IMR-90 (cell line): ENCODE results near the gene MTMR11. TPM values are rescaled to one million over a fixed set of nuclear protein-coding genes. Genes with fewer than 3 reads are reported as not detected.

Experiments
- ATAC-seq: fragments of 200-7000 bp; cut with Tn5 transposase; 2 replicates; pipeline ENCODE4 v1.9.1; 2020; ENCODE audit warnings: low read depth, mild to moderate bottlenecking, moderate library complexity
- BruUV-seq: library from RNA; stranded (reverse); fragments of 400-500 nt; replicated peaks from 2 replicates; lab custom pipeline; 2021; lab: Mats Ljungman, UMichigan
- CTCF ChIA-PET: fragments of 300-600 bp; formaldehyde crosslinking; extraction: SDS; loops from one replicate; lab custom pipeline; 2021; ENCODE audit warnings: antibody characterized with exemption; lab: Yijun Ruan, JAX
- POLR2A ChIA-PET: fragments of 300-600 bp; sonication (Branson Sonifier 250); formaldehyde crosslinking; loops from one replicate; lab custom pipeline; 2022; ENCODE audit warnings: antibody characterized with exemption; ENCODE audit not compliant: unreplicated experiment; lab: Charles Lee
- DNase-seq: peaks from one replicate; pipeline ENCODE4 v3.0.0; 2013
- H2AFZ ChIP-seq: replicated peaks from 2 replicates; pipeline ENCODE3; 2013; ENCODE audit warnings: low read length, mild to moderate bottlenecking; ENCODE audit not compliant: poor library complexity
- H2AK5ac ChIP-seq: 2 replicates; pipeline ENCODE4 v1.6.1; 2013; ENCODE audit warnings: low read depth, low read length, inconsistent platforms
- H2AK9ac ChIP-seq: replicated peaks from 2 replicates; pipeline ENCODE3; 2013; ENCODE audit warnings: mild to moderate bottlenecking, low read depth, low read length, moderate library complexity; ENCODE audit not compliant: poor library complexity
- H2BK120ac ChIP-seq: 2 replicates; pipeline ENCODE4 v1.6.1; 2013; ENCODE audit warnings: low read depth, low read length, inconsistent platforms
- H2BK15ac ChIP-seq: 3 replicates; pipeline ENCODE4 v1.6.1; 2013; ENCODE audit warnings: low read depth, low read length, inconsistent platforms
- H2BK20ac ChIP-seq: 2 replicates; pipeline ENCODE4 v1.6.1; 2013; ENCODE audit warnings: low read depth, mild to moderate bottlenecking, inconsistent platforms, low read length, moderate library complexity
- H2BK5ac ChIP-seq: 2 replicates; pipeline ENCODE4 v1.6.1; 2013; ENCODE audit warnings: mild to moderate bottlenecking, low read depth, low read length, inconsistent platforms; ENCODE audit not compliant: poor library complexity, severe bottlenecking
- H3K14ac ChIP-seq: replicated peaks from 2 replicates; pipeline ENCODE4 v1.6.1; 2013; ENCODE audit warnings: low read depth, low read length, inconsistent platforms
- H3K18ac ChIP-seq: 2 replicates; pipeline ENCODE4 v1.6.1; 2013; ENCODE audit warnings: low read depth, low read length, control low read depth
- H3K23ac ChIP-seq: 2 replicates; pipeline ENCODE4 v1.6.1; 2013; ENCODE audit warnings: low read depth, low read length, inconsistent platforms
- H3K27ac ChIP-seq: 2 replicates; pipeline ENCODE4 v1.5.1; 2013; ENCODE audit warnings: mild to moderate bottlenecking, control low read depth, low read length; ENCODE audit not compliant: insufficient read depth
- H3K27me3 ChIP-seq: 2 replicates; pipeline ENCODE4 v1.6.1; 2013; ENCODE audit warnings: low read length; ENCODE audit not compliant: control insufficient read depth, insufficient read depth
- H3K36me3 ChIP-seq: 2 replicates; pipeline ENCODE4 v1.6.1; 2013; ENCODE audit warnings: low read length, mixed read lengths; ENCODE audit not compliant: control insufficient read depth, insufficient read depth
- H3K4ac ChIP-seq: 2 replicates; pipeline ENCODE4 v1.6.1; 2013; ENCODE audit warnings: low read depth, low read length, inconsistent platforms
- H3K4me1 ChIP-seq: 2 replicates; pipeline ENCODE4 v1.6.1; 2013; ENCODE audit warnings: low read length, mixed read lengths; ENCODE audit not compliant: control insufficient read depth, insufficient read depth
- H3K4me2 ChIP-seq: 2 replicates; pipeline ENCODE4 v1.6.1; 2013; ENCODE audit warnings: low read depth, mild to moderate bottlenecking, control low read depth, low read length, moderate library complexity
- H3K4me3 ChIP-seq: 2 replicates; pipeline ENCODE4 v1.5.1; 2013; ENCODE audit warnings: low read depth, mild to moderate bottlenecking, control low read depth, low read length, moderate library complexity; ENCODE audit not compliant: insufficient read depth
- H3K56ac ChIP-seq: 2 replicates; pipeline ENCODE4 v1.6.1; 2013; ENCODE audit warnings: low read length, inconsistent platforms; ENCODE audit not compliant: insufficient read depth; ENCODE audit errors: extremely low read depth
- H3K79me1 ChIP-seq, 2 experiments: 2 replicates each; pipeline ENCODE4 v1.6.1; 2013; ENCODE audit warnings: low read length in 2 of 2, inconsistent platforms in 1 of 2, low read depth in 1 of 2
- H3K9ac ChIP-seq: 2 replicates; pipeline ENCODE4 v1.6.1; 2013; ENCODE audit warnings: low read depth, low read length, control low read depth
- H3K9me1 ChIP-seq: 2 replicates; pipeline ENCODE4 v1.6.1; 2013; ENCODE audit warnings: low read length, inconsistent platforms; ENCODE audit not compliant: insufficient read depth
- H3K9me3 ChIP-seq: 2 replicates; pipeline ENCODE4 v1.6.1; 2013; ENCODE audit warnings: low read length; ENCODE audit not compliant: control insufficient read depth, insufficient read depth
- H4K20me1 ChIP-seq: 2 replicates; pipeline ENCODE4 v1.6.1; 2013; ENCODE audit warnings: low read length, inconsistent platforms; ENCODE audit not compliant: insufficient read depth
- H4K5ac ChIP-seq: 2 replicates; pipeline ENCODE4 v1.6.1; 2013; ENCODE audit warnings: mild to moderate bottlenecking, low read depth, low read length, control low read depth
- H4K8ac ChIP-seq, 2 experiments: 2 replicates each; pipeline ENCODE4 v1.6.1; 2013; ENCODE audit warnings: low read depth in 2 of 2, low read length in 2 of 2, control low read depth in 1 of 2, inconsistent platforms in 1 of 2
- H4K91ac ChIP-seq: 2 replicates; pipeline ENCODE4 v1.6.1; 2013; ENCODE audit warnings: low read depth, low read length, inconsistent platforms; ENCODE audit not compliant: insufficient read depth
- BHLHE40 ChIP-seq: fragments of 150-350 bp; IDR thresholded peaks from 2 replicates; pipeline ENCODE4 v1.6.1; 2016; ENCODE audit warnings: mild to moderate bottlenecking, low read depth, low read length
- CEBPB ChIP-seq: IDR thresholded peaks from 2 replicates; pipeline ENCODE4 v1.6.1; 2012; ENCODE audit warnings: low read depth, low read length, improper control_type of control experiment
- CHD1 ChIP-seq: IDR thresholded peaks from 2 replicates; pipeline ENCODE4 v1.6.1; 2012; ENCODE audit warnings: low read depth, low read length, improper control_type of control experiment
- FOS ChIP-seq: fragments of 150-350 bp; IDR thresholded peaks from 2 replicates; pipeline ENCODE4 v1.6.1; 2016; ENCODE audit warnings: low read depth, low read length
- MAFK ChIP-seq: IDR thresholded peaks from 2 replicates; pipeline ENCODE4 v1.6.1; 2012; ENCODE audit warnings: low read depth, low read length, improper control_type of control experiment
- MAZ ChIP-seq: IDR thresholded peaks from 2 replicates; pipeline ENCODE4 v1.6.1; 2012; ENCODE audit warnings: low read depth, mild to moderate bottlenecking, low read length, improper control_type of control experiment, moderate library complexity, borderline replicate concordance
- MXI1 ChIP-seq: IDR thresholded peaks from 2 replicates; pipeline ENCODE4 v1.6.1; 2012; ENCODE audit warnings: low read depth, mild to moderate bottlenecking, low read length, moderate library complexity, borderline replicate concordance
- NFE2L2 ChIP-seq: fragments of 150-350 bp; IDR thresholded peaks from 2 replicates; pipeline ENCODE4 v1.6.1; 2016; ENCODE audit warnings: low read depth, mild to moderate bottlenecking, low read length
- POLR2A ChIP-seq: IDR thresholded peaks from 2 replicates; pipeline ENCODE4 v1.6.1; 2012; ENCODE audit warnings: mild to moderate bottlenecking, low read depth, low read length
- RAD21 ChIP-seq: IDR thresholded peaks from 2 replicates; pipeline ENCODE4 v1.6.1; 2012; ENCODE audit warnings: low read length, improper control_type of control experiment
- RCOR1 ChIP-seq: IDR thresholded peaks from 2 replicates; pipeline ENCODE4 v1.6.1; 2012; ENCODE audit warnings: mild to moderate bottlenecking, low read length, improper control_type of control experiment; ENCODE audit not compliant: insufficient replicate concordance
- RFX5 ChIP-seq: IDR thresholded peaks from 2 replicates; pipeline ENCODE4 v1.8.0; 2012; ENCODE audit warnings: low read depth, mild to moderate bottlenecking, low read length, moderate library complexity
- SMC3 ChIP-seq: fragments of 150-350 bp; IDR thresholded peaks from 2 replicates; pipeline ENCODE4 v1.6.1; 2016; ENCODE audit warnings: low read depth, mild to moderate bottlenecking, antibody characterized with exemption, low read length, moderate library complexity
- WGBS, 2 experiments: methylation state at CpG; one replicate each; pipeline versions ENCODE4 v1.1.5 to v1.1.7; 2013; ENCODE audit warnings: missing lambda C conversion rate in 2 of 2; ENCODE audit not compliant: insufficient read length in 1 of 2; ENCODE audit errors: extremely low coverage in 2 of 2; 5-methylcytosine and 5-hydroxymethylcytosine counted together
- dilution Hi-C: fragments of 300-500 bp; cut with HindIII; formaldehyde crosslinking; loops from one replicate; pipeline ENCODE4 v1.14.3; 2018; ENCODE audit warnings: low sequenced_read_pairs; ENCODE audit not compliant: unreplicated experiment
- in situ Hi-C: fragments of 300-500 bp; cut with MboI; formaldehyde crosslinking; loops from 3 replicates; pipeline ENCODE4 v1.14.3; 2019; ENCODE audit warnings: low sequenced_read_pairs, inconsistent platforms, mixed read lengths
- intact Hi-C: fragments of 100-400 bp; cut with micrococcal nuclease; formaldehyde crosslinking; loops from 2 replicates; pipeline ENCODE4 v1.10.0; 2022
- polyA plus RNA-seq, 3 experiments: library from polyadenylated mRNA; depleted of rRNA; stranded (reverse); fragments of >200 nt; gene quantifications; 2 replicates each; pipeline ENCODE4 v1.2.3, GENCODE V29; 2012; ENCODE audit warnings: low replicate concordance in 1 of 3
- total RNA-seq: library from RNA; depleted of rRNA; stranded (reverse); fragments of >200 nt; gene quantifications from 2 replicates; pipeline ENCODE4 v1.2.3, GENCODE V29; 2012
- TF ChIP-seq, protein P1 (sequence below): fragments of 150-350 bp; IDR thresholded peaks from 2 replicates; pipeline ENCODE4 v1.6.1; 2017; ENCODE audit warnings: mild to moderate bottlenecking, antibody characterized with exemption, low read length, low read depth
- TF ChIP-seq, protein P2 (sequence below): fragments of 150-350 bp; IDR thresholded peaks from 2 replicates; pipeline ENCODE4 v1.6.1; 2016; ENCODE audit warnings: low read depth, mild to moderate bottlenecking, low read length, moderate library complexity, borderline replicate concordance

MTMR11 gene
- total and polyA plus RNA-seq, 2 of the 4 experiments (the other 2 are of a cell fraction), result 2.0 to 14.6 TPM

DNA sequence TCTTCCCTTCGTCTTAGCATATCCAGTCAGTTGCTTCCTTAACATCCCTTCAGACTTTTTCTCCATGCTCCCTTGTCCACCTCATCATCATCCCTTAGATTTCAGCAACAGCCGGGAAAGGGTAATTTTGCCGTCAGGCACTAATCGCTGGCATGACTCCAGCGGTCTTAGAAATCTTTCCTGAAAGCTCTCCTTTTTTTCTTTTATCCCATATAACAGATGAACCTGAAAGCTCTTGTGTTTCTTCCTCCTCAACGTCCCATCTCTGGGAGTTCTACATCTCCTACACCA is 47.7 kb downstream of the MTMR11 start (continued):
- no peak for TF ChIP-seq BHLHE40
- no peak for TF ChIP-seq MXI1
- TF ChIP-seq RFX5, result no peak

DNA sequence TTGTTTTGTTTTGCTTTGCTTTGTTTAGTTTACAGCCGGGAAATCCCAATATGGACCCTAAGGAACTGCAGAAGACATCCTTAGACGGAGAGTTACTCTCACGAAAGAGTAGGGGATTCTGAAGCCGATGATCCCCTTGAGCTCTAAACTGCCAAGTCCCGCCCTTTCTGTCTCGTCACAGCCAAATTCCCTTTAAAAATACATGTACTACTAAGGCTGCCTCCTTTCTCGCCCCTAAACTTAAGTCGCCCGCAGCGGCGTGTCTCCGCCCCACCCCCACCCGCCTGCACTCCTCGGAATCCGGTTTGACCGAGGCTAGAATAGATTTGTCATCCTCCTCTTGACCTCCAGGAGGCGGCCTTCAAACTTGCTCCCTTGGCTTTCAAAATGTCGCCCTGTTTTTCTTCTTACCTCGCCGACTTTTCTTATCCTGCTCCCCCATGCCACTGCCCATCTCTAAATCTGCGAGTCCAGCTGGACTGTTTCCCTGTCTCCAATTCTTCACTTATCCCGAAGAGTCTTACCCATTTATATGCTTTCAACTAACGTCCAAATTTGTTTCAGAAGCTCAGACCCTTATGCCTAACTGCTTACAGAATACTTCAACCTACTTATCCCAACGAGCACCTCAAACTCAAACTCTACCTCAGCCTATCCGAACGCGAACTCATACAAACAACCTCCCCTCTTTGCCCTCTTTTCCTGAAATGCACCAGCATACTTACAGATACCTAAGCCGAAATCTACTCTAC is 48.3 kb downstream of the MTMR11 start:
- peak overlapping the region; percentile 87 for H4K91ac ChIP-seq
- peak overlapping the region; percentile 91 for H4K5ac ChIP-seq
- peak overlapping the region; percentile 93 for H3K23ac ChIP-seq
- dilution Hi-C loops (no loop called here), in situ Hi-C loops (no loop called here), intact Hi-C loops (no loop called here)
- H3K9me3 ChIP-seq, result no peaks in the 10 kb centered on the region
- peak overlapping the region; percentile 85 for H3K27ac ChIP-seq
- peak overlapping the region; percentile 92 for H2BK5ac ChIP-seq
- peaks cover 15% of the 10 kb centered on the region for H4K20me1 ChIP-seq
- H4K8ac ChIP-seq, result peak overlapping the region; percentile 91 to 97
- H3K4me3 ChIP-seq, result peak overlapping the region; percentile 61
- peaks cover 3 to 19% of the 10 kb centered on the region in 2 experiments; a peak in 3 of 4 replicates for H3K79me1 ChIP-seq
- peak overlapping the region; percentile 89 for H3K9ac ChIP-seq
- peak overlapping the region; percentile 80 for H2AK5ac ChIP-seq
- ATAC-seq (peak; percentile 45), DNase-seq (peak; percentile 90)
- TSS peak; percentile 53 for BruUV-seq
- H2AFZ ChIP-seq, result peak overlapping the region; percentile 84
- WGBS, 2 experiments, result 2% methylated on average over 18 of the region's 28 CpGs; no CpG with 5 or more reads in 1 of the 2 experiments
- peak overlapping the region; percentile 95 for H3K4me2 ChIP-seq
- H3K14ac ChIP-seq, result peak overlapping the region; percentile 94
- H3K27me3 ChIP-seq, result no peaks in the 10 kb centered on the region
- H3K18ac ChIP-seq, result peak overlapping the region; percentile 92
- peak overlapping the region; percentile 82 for H2BK120ac ChIP-seq
- H2BK20ac ChIP-seq, result peak overlapping the region; percentile 59
- H2BK15ac ChIP-seq, result peak overlapping the region; percentile 90
- H3K56ac ChIP-seq, result peak overlapping the region; percentile 97
- POLR2A ChIA-PET, result interaction anchor here (0.9 to 2.9 kb wide), 8 partner anchors 14 to 298 kb away, joined by 3 to 16 read pairs (median 6); partner anchors contain the start of genes OTUD7B and SF3B4
- no peaks in the 10 kb centered on the region for H3K36me3 ChIP-seq
- CTCF ChIA-PET, result interaction anchor here (0.6 to 1.4 kb wide), 5 partner anchors 12 to 299 kb away, joined by 3 to 5 read pairs (median 3); no protein-coding TSS in a partner anchor
- peak overlapping the region; percentile 55 for H2AK9ac ChIP-seq
- H3K9me1 ChIP-seq, result no peaks in the 10 kb centered on the region
- peak overlapping the region; percentile 93 for H3K4ac ChIP-seq
- peaks cover 3% of the 10 kb centered on the region; the same call in 1 of the 2 replicates for H3K4me1 ChIP-seq
- TF ChIP-seq POLR2A, result no peak; the same call in 1 of the 2 replicates
- TF ChIP-seq, protein P1, sequence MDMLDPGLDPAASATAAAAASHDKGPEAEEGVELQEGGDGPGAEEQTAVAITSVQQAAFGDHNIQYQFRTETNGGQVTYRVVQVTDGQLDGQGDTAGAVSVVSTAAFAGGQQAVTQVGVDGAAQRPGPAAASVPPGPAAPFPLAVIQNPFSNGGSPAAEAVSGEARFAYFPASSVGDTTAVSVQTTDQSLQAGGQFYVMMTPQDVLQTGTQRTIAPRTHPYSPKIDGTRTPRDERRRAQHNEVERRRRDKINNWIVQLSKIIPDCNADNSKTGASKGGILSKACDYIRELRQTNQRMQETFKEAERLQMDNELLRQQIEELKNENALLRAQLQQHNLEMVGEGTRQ, result no peak
- TF ChIP-seq FOS, result no peak
- TF ChIP-seq CHD1, result no peak
- TF ChIP-seq RCOR1, result no peak
- peak; percentile 44 for TF ChIP-seq SMC3
- TF ChIP-seq BHLHE40, result no peak
- TF ChIP-seq RAD21, result peak; percentile 46
- TF ChIP-seq MAZ, result peak; percentile 54; the same call in 1 of the 2 replicates
- no peak for TF ChIP-seq MAFK
- peak; percentile 10; the same call in 1 of the 2 replicates for TF ChIP-seq NFE2L2
- TF ChIP-seq, protein P2, sequence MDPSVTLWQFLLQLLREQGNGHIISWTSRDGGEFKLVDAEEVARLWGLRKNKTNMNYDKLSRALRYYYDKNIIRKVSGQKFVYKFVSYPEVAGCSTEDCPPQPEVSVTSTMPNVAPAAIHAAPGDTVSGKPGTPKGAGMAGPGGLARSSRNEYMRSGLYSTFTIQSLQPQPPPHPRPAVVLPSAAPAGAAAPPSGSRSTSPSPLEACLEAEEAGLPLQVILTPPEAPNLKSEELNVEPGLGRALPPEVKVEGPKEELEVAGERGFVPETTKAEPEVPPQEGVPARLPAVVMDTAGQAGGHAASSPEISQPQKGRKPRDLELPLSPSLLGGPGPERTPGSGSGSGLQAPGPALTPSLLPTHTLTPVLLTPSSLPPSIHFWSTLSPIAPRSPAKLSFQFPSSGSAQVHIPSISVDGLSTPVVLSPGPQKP, result no peak
- TF ChIP-seq CEBPB, result no peak
- no peak for TF ChIP-seq RFX5
